HL-60/S4 (cell line): ENCODE results near the gene KIF9.
"Not testable (repeated sequence)": the region's sequence is repeated elsewhere in the genome, so short reads cannot be mapped to it uniquely, and the experiment has no call there.

Source experiments
- in situ Hi-C: fragments of 300-500 bp; cut with MboI; formaldehyde crosslinking; loops from 2 replicates; pipeline ENCODE4 v1.14.3; 2022; ENCODE audit warnings: low sequenced_read_pairs

Gene KIF9

DNA sequence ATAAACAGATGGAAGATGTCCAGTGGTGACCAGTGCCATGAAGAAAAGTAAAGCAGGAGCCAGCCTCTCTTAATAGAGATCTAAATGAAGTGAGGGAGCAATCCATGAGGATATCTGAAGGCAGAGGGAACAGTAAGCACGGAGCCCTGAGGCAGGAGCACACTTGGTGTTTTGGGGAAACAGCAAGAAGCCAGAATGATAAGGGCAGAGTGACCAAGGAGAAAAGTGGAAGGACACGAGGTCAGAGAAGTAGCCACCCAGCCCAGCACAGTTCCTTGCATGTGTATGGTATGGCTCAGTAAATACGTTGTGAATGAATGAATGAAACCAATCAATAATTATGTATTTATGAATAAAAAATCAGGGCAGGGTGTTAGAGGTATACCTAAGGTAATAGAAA lies 11.8 kb upstream of the KIF9 start:
- in situ Hi-C loops = no loop called here

DNA sequence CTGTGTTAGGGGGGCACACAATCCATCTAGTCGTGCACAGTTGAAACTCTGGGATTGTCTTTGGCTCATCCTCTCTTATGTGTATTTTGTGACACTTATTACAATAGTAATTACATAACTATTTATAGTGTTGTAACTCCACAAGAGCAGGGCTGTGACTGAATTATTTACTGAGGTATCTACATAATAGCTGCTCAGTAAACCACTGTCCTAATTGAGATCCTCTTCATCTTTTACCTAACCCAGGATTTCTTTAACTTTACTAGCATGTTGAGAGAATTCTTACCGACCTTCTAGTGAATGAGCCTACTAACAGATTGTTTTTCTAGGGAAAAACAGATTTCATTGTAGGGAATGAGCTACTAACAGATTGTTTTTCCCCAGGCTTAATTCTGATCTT lies 11.2 kb upstream of the KIF9 start:
- in situ Hi-C loops = no loop called here

DNA sequence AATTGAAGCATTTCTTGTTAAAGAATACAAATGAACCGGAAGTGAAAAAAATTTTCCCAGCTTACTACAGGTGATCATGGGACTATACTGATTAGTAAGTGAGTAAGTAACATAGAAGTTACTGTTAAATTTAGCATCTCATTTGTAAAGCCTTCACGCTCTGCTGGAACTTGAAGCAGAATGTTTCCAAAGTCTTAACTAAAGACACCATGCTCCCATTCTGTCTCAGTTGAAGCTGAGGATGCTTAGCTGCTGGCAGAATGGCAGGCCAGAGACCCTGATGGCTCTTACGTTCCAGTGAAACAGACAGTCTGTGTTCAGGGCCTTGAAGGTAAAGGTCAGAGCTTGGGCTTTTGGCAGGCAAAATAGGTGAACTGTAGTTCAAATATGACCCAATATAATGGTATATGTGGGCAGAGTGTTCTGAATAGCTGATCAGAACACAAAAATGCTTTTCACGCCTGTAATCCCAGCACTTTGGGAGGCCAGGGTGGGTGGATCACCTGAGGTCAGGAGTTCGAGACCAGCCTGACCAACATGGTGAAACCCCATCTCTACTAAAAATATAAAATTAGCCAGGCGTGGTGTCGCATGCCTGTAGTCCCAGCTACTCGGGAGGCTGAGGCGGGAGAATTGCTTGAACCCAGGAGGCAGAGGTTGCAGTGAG lies 9.3 kb upstream of the KIF9 start:
- in situ Hi-C loops = not testable (repeated sequence)

DNA sequence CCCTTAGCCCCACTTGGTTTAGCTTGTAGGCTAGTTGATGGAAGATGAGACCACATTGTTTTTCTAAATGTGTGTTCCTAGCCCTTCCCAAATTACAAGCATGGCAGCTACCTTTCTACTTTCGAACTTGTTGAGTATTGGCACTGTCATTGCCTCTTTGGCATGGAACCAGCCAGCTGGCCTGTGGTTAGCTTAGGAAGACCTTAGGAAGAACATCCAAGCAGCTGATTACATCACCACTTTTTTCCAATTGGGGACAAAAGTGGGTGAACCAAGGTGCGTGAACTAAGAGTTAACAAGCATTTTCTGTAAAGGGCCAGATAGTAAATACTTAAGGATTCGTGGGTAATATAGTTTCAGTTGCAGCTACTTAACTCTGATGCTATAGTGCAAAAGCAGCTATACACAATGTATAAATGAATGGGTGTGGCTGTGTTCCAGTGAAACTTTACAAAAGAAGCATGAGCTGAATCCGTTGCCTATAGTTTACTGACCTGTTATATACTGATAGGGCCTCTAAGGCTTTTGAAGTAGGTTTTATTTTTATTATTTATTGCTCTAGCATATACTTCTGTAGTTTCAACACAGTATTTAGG lies 8.7 kb upstream of the KIF9 start:
- in situ Hi-C loops = no loop called here

DNA sequence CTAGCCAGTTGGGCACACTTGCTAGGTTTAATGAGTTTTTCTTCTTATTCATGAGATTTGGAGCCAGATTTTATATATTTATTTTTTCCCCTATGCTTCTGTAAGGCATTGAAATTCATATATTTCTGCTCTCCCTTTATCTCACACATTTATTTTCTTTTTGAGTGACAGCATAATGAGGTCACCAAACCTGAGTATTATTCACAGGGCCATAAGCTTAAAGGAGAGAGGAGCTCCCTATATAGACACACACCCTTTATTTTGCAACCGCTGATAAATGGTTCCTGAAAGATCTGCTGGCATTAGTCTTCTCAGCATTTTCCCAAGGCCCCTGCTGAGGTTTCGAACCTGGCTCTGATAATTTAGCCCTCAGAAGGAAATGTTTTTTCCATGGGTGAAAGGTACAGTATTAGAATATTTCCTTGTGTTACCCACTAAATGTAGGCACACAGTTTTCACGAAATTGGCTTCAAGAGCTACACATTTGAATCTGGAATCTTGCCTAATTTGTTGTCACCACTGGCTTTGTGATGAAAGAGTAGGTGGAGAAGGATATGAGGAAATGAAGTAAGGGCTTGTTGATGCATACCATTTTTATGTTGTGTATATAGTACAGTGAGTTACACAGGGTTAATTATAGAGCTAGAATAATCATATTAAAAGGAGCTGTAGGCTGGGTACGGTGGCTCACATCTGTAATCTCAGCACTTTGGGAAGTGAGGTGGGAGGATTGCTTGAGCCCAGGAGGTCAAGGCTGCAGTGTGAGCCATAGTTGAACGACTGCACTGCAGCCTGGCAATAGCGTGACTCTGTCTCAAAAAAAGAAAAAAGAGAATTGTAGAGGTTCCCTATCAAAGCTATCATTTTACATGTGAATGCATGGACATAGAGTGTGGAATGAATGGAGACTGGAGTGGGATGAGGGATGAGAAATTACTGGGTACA lies 6.6 kb upstream of the KIF9 start:
- in situ Hi-C loops = no loop called here

DNA sequence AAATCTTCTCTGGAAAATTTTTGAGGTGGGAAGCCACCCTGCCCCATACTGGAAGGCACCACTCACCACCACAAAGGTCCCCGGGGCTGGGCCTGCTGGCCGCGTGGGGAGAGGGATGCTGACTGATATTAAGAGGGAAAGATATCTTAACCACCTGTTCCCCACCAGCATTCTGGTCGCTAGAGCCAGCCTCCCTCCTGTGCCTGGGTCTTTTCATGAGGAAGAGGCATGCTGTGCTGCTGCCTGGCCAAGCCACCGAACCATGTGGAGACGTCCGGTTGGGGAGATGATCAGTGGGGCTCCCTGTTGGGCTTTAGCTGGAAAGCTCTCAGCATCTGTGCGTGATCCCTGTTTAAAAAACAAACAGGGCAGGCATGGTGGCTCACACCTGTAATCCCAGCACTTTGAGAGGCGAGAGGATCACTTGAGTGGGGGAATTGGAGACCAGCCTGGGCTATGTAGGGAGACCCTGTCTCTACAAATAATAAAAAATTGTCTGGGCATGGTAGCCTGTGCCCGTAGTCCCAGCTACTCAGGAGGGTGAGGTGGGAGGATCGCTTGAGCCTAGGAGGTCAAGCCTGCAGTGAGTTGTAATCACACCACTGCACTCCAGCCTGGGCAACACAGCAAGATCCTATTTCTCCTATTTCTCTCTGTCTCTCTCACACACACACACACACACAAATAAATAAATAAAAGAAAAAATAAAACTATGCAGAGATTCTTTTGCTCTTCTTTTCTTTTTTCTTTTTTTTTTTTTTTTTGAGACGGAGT lies 1.2 kb upstream of the KIF9 start:
- in situ Hi-C loops = no loop called here

DNA sequence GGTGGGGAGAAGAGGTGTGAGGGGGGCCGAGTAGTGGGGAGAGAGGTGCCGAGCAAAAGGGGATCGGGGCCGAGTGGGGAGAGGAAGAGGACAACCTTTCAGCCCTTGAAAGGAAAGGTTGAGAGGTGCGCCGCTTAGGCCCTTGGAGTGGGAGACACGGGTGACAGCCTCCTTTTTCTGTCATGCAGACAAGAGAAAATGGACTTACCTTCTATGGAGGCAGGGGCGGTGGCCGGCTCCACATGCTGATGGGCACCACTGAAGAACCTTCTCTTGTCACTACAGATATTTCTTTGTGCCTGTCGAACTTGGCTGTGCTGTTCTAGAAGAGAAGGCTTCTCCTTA lies 566 bp upstream of the KIF9 start:
- in situ Hi-C loops = no loop called here

DNA sequence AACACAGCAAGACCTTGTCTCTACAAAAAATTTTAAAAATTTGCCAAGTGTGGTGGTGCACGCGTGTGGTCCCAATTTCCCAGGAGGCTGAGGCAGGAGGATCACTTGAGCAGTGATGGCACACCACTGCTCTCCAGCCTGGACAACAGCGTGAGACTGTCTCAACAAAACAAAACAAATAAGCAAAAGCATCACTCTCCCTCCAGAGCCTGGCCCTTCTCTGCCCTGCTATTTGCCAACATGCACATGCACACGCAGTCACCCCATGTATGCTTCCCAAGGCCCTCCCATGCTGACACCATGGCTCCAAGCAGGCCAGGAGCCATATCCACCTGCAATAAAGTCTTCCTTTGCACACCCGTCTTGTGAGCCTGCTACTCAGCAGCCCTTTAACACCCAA lies 2.1 kb downstream of the KIF9 start:
- in situ Hi-C loops = no loop called here

DNA sequence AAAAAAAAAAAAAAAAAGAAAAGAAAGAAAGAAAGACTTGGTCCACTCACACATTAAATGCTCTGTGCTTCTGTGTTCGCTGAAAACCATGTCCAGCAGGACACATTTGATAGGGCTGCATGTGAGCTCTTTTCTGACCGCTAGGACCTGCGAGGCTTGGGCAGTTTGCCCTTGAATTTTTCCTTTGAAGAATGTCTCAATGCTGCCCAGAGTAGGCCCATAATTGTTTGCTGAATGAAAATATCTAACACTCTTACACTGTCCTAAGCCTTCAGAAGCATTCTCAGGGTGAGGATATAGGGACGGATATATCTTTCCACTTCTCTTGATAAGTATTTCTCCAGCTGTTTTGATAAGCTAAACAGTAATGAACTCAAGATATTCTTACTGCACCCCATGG lies 6.0 kb downstream of the KIF9 start:
- in situ Hi-C loops = no loop called here

DNA sequence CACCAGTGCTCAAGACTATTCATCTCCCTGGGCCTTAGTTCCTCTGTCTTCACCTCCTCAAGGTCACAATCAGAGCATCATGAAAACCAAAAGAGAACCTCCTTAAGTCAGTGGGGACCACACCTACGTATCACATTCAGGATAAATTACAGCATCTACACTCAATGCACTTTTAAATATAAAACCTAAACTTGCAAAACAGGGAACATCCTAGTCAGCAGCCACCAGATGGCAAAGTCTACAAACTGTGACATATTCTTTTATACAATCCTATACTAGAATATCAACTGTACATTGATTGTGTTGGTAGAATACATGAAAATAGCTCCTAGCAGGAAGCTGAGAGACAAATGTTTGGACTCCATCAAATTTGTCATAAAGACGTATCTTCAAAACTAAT lies 7.9 kb downstream of the KIF9 start:
- in situ Hi-C loops = no loop called here

DNA sequence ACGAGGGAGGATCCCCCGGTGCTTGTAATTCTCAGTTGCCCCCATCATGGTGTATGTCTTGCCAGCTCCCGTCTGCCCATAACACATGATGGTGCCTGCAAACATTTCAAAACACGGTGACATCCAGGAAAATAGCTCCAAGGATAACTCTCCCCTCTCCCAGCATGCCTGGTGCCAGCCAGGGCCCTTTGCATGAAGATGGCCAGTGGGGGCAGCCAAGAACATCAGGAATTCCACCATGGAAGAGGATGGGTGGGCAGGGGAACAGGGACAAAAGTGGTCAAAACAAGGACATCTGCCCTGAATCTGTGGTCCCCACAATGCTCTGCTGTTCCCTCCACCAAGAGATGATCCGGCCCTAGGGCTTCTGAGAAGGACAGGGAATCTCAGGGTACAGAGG lies 9.0 kb downstream of the KIF9 start:
- in situ Hi-C loops = no loop called here

DNA sequence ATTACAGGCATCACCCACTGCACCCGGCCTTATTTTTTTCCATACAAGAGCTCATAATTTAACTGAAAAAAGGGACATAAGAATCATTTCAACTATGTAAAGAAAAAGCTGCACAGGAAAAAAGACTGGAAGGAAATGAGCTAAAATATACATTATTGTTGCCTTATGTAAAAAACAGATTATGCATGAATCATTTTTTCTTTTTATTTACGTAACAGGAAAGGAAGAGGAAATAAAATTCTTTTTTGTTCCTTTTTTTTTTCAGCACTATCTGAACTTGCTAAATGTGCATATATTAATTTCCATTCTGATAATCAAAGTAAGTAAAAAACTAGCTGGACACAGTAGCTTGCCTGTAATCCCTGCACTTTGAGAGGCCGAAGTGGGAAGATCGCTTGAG lies 12.1 kb downstream of the KIF9 start:
- in situ Hi-C loops = no loop called here

DNA sequence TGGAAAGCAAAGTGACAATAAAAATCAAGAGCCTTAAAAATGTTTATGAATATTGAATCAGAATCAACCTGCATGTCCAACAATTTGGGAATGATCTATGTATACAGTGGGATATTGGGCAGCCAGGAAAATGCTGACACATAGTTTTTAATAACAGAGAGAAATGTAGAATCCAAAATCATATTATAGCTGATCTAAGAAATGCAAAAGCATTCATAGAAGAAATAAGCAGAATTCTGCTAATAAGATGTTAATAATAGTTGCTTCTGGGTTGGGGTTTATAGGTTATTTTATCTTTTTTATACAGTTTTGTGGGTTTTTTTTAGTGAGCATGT lies 15.1 kb downstream of the KIF9 start:
- in situ Hi-C loops = no loop called here

DNA sequence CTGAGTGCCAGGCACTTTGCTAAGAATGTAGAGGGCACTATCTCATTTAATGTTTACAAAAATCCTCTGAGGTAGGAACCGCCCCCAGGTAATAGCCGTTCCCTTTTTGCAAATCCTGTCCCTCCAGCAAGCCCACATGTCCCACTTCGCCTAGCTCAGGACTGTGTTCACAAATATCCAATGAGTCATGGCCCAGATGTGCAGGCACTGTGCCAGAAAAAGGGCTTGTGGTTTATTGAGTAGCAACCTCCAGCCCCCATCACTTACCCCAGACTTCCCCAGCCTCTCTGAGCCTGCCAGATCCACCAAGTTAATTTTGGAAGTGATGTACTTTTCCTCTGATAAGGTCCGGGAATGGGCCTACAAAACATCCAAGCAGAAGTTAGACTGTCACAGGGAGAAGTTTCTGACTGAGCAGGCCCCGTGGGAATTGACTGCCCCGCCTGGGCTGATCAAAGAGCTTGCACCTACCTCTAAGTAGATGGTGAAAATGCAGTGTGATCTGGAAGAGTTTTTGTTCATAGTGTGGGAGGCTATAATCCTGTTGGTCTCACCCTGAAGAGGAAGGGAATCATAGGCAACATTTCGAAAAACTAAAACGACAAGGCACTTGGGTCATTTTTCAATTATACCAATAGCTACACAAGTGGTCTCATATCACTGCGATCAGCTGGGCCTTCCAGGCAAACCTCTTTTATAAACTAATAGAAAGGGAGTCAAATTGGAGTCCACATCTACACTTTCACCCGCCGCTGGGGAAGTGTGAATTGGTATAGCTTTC lies 15.7 kb downstream of the KIF9 start:
- in situ Hi-C loops = no loop called here

DNA sequence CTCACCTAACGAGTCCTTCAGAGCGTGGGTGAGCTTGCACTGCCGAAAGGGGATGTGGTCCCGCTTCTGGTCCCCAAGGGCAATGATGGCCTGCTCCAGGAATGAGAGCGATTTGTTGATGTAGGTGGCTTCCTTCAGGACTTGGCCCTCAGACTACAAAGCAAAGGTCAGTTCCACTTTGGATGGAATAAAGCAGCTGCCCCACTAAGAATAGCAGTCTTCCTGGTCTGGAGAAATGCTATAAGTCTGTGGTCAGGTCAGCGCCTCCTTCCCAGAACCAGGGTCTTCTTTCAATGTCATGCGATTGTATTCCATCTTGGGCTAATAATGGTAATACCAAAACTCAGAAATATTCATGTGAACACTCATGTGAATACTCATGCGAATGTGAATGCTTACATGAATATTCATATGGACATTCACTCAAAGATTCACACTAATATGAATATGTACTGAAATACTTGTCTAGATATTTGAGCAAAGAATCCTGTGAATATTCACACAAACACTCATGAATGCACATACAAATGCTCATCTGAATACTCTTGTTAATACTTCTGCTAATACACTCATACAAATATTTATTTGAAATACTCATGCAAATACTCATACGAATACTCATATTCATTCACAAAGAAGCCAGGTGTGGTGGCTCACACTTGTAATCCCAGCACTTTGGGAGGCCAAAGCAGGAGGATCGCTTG lies 16.7 kb downstream of the KIF9 start:
- in situ Hi-C loops = no loop called here

DNA sequence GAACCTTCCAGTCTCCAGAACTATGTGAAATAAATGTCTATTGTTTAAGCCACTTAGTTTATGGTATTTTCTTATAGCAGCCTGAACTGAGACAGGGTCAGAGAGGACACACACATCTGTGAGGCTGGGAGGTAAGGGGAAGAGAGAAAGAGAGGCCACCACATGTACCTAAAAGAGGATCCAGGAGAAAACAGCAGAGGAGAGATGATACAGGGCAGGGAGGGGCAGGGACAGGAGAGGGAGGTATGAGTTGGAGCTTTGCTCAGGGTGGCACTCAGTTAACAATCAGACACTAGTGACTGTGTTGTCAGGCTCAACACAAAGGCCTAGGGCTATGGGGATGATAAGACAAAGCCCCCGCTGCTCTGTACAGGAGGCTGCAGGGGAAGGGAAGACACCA lies 17.6 kb downstream of the KIF9 start:
- in situ Hi-C loops = no loop called here

DNA sequence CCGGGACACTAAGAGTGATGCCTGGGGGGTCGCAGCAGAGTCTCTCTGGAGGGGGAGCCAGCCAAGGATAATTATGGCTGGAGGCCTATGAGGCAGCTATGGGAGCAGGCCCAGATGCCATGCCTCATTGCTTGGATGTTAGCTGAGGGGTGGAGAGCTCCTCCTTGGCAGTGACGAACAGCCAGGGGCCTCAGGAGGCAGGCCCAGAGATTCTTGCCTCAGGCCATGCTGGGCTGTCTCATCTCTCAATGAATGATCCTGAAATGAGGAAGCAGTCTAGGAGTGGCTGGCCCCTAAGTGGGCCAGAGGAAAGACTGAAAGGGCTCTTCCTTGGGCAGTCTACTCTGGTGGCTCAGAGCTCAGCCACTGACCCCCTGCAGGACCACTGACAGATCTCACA lies 21.3 kb downstream of the KIF9 start:
- in situ Hi-C loops = no loop called here

DNA sequence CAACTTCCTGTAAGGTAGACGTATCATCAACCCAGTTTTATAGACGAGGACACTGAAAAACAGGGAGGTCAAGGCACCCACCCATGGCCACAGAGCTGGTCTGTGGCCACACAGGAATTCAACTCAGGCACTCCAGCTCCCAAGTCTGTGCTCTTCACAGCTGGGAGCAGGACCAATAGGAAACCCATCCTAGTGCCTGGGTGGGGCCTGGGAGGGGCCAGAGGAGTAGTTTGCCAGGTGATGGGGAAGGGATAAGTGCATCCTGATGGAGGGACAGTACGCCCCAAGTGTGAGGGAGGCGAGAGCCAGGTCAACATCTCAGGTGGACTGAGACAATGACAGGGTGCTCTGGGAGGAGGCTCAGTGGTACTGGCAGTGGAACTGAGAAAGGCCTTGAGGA lies 22.0 kb downstream of the KIF9 start:
- in situ Hi-C loops = no loop called here

DNA sequence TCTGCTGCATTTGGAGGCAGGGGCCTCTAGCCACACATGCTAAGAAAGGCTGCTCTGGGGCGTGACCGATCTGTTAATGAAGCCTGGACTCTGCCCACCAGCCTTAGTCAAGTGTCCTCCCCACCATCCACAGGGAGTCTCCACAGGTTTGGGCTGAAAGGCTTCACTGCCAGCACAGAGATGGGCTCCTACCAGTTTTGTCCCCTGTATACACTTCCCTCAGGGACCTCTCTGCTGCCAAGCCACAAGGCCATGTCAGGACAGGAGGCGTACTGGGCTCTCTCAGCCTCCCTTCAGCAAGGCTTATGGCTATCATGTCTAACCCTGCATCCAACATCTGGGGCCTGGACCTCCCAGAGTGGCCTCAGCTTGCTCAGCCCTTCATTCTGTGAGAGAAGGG lies 23.5 kb downstream of the KIF9 start:
- in situ Hi-C loops = no loop called here

DNA sequence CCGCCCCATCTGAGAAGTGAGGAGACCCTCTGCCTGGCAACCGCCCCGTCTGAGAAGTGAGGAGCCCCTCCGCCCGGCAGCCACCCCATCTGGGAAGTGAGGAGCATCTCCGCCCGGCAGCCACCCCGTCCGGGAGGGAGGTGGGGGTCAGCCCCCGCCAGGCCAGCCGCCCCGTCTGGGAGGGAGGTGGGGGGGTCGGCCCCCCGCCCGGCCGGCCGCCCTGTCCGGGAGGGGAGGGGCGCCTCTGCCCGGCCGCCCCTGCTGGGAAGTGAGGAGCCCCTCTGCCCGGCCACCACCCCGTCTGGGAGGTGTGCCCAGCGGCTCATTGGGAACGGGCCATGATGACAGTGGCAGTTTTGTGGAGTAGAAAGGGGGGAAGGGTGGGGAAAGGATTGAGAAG lies 26.3 kb downstream of the KIF9 start:
- in situ Hi-C loops = not testable (repeated sequence)
